ENCODE data around the gene GSE1. TPM values are rescaled to one million over a fixed set of nuclear protein-coding genes. Genes with fewer than 3 reads are reported as not detected.

Gene GSE1
- total and polyA plus RNA-seq, 2 experiments from 2014 or later: 32.4 to 135 TPM

GRCh38 chr16:85687651-85688471 lies 74.7 kb downstream of the GSE1 start:
- peaks cover 24% of the 10 kb centered on the region for H3K36me3 Mint-ChIP-seq (ENCODE audit: low read depth)
- peak overlapping the region; percentile 78 for H3K4me3 ChIP-seq
- H4K20me1 ChIP-seq (replicated peaks; ENCODE audit: insufficient read depth): peaks cover 18% of the 10 kb centered on the region
- no peaks in the 10 kb centered on the region for H3K36me3 ChIP-seq (ENCODE audit: insufficient read depth)
- 0 out of 2 replicates have a peak overlapping the region, but pooled peaks have one; percentile 70 for H3K27ac Mint-ChIP-seq
- H3K79me2 ChIP-seq (replicated peaks; ENCODE audit: insufficient read depth): peaks cover 48% of the 10 kb centered on the region
- H3K4me3 Mint-ChIP-seq: peak overlapping the region; percentile 85
- H3K27ac ChIP-seq (ENCODE audit: low read depth): peak overlapping the region; percentile 69; the same call in 1 of the 2 replicates
- H3K4me1 Mint-ChIP-seq: peaks cover 26% of the 10 kb centered on the region
- DNase-seq (ENCODE audit: low spot score): peak; percentile 47
- H3K4me1 ChIP-seq (ENCODE audit: insufficient read depth): peaks cover 13% of the 10 kb centered on the region; the same call in 1 of the 2 replicates
- H3K9me3 Mint-ChIP-seq: no peaks in the 10 kb centered on the region
- no peak; the same call in 2 of the 3 replicates for ATAC-seq
- H3K4me2 ChIP-seq: peak overlapping the region; percentile 88
- H3K9me2 ChIP-seq (ENCODE audit: insufficient read depth): no peaks in the 10 kb centered on the region
- TF ChIP-seq CTCF (conservative IDR thresholded peaks at IDR 0.05; ENCODE audit: low read depth in 2 of 2) (peak; percentile 18 to 44; a peak in 2 of 4 replicates), STAT1 (IDR thresholded peaks at IDR 0.05; ENCODE audit: unreplicated experiment) (no peak)
- no peak overlapping the region for H2AFZ ChIP-seq
- no peaks in the 10 kb centered on the region for H3K27me3 ChIP-seq (ENCODE audit: insufficient read depth)
- peaks cover 9% of the 10 kb centered on the region; the same call in 1 of the 2 replicates for H3F3A ChIP-seq (replicated peaks; ENCODE audit: low read depth)
- peaks cover 17% of the 10 kb centered on the region for H3K27me3 Mint-ChIP-seq (ENCODE audit: insufficient read depth, low read depth, poor library complexity)

- ATAC-seq: peak; percentile 95
- Histone ChIP-seq H3K27ac (ENCODE audit: low read depth) (peak within 1 kb of the TSS; percentile 69; the same call in 1 of the 2 replicates), H3K9me2 (ENCODE audit: insufficient read depth) (no peaks in the 10 kb centered on the region)
These were observed 75.6 kb downstream of the GSE1 start, which contains the start of gene GINS2 for GRCh38 chr16:85688586-85689284. Gene GINS2 (minus strand): TSS chr16:85688954. CDS start chr16:85688898, 56 bp downstream.

More at GRCh38 chr16:85688586-85689284, 75.6 kb downstream of the GSE1 start, which contains the start of gene GINS2:
- Histone ChIP-seq H3K36me3 (ENCODE audit: insufficient read depth) (no peaks in the 10 kb centered on the region), H3F3A (replicated peaks; ENCODE audit: low read depth) (peaks cover 9% of the 10 kb centered on the region; the same call in 1 of the 2 replicates), H3K79me2 (replicated peaks; ENCODE audit: insufficient read depth) (peaks cover 41% of the 10 kb centered on the region), H3K4me1 (ENCODE audit: insufficient read depth) (peaks cover 13% of the 10 kb centered on the region; the same call in 1 of the 2 replicates), H3K4me3 (peak within 1 kb of the TSS; percentile 78), H3K27me3 (ENCODE audit: insufficient read depth) (no peaks in the 10 kb centered on the region), H2AFZ (peak within 1 kb of the TSS; percentile 88), H3K4me2 (peak within 1 kb of the TSS; percentile 88), H4K20me1 (replicated peaks; ENCODE audit: insufficient read depth) (peaks cover 15% of the 10 kb centered on the region)
- no peak within 1 kb of the TSS; the same call in 1 of the 2 replicates for H3K27ac Mint-ChIP-seq
- no peaks in the 10 kb centered on the region for H3K9me3 Mint-ChIP-seq
- peaks cover 21% of the 10 kb centered on the region for H3K36me3 Mint-ChIP-seq (ENCODE audit: low read depth)
- peaks cover 16% of the 10 kb centered on the region for H3K27me3 Mint-ChIP-seq (ENCODE audit: insufficient read depth, low read depth, poor library complexity)
- peak; percentile 95 for DNase-seq (ENCODE audit: low spot score)
- TF ChIP-seq CREB1 (CRISPR knock-in tag; IDR thresholded peaks at IDR 0.05; ENCODE audit: low read depth): peak; percentile 40
- no peak for TF ChIP-seq NANOG (IDR thresholded peaks at IDR 0.05; ENCODE audit: borderline replicate concordance)
- TF ChIP-seq POLR2AphosphoS5 (IDR thresholded peaks at IDR 0.05; ENCODE audit: low read depth): peak; percentile 75
- peaks cover 19% of the 10 kb centered on the region for H3K4me1 Mint-ChIP-seq
- H3K4me3 Mint-ChIP-seq: peak within 1 kb of the TSS; percentile 85
